ENCODE measurements around the gene FREM2. TPM values are rescaled to one million over a fixed set of nuclear protein-coding genes. Genes with fewer than 3 reads are reported as not detected.

The FREM2 gene
- polyA plus RNA-seq, 12 donors, result 7.3 to 19.9 (median 11.1) TPM; not detected in 1

- DNase-seq, result no peak
Observed at GRCh38 chr13:38685431-38685830, 1.4 kb upstream of the FREM2 start.

DNA sequence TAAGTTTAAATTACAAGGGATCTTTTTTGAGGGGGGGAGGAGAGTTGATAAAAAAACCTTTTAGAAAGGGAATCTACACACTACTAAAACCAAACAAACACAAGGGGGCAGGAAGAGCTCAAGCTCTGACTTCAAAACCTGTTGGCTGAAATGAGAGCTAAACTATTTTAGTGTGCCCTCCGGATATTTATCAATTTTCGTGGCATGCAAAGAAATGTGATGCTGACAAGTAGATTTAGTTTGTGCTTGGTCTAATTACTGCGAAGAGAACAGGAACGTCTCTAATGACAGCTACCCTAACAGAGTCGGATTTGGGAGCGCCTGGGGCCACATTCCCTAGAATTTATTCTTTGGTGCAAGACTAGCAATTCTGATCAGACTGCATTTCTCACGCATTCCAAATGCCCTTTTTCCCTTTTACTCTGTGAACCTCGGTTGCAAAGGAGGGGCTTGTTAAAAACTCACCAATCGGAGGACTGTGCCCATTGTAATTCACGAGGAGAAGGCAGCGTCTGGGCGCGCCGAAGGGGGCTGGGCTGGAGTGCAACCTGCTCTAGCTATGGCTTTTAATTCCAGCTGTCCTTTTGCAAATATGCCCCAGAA is 802 bp upstream of the FREM2 start:
- no peak for DNase-seq

GRCh38 chr13:38687246-38688229 is 661 bp downstream of the FREM2 start:
- no peak for DNase-seq

DNA sequence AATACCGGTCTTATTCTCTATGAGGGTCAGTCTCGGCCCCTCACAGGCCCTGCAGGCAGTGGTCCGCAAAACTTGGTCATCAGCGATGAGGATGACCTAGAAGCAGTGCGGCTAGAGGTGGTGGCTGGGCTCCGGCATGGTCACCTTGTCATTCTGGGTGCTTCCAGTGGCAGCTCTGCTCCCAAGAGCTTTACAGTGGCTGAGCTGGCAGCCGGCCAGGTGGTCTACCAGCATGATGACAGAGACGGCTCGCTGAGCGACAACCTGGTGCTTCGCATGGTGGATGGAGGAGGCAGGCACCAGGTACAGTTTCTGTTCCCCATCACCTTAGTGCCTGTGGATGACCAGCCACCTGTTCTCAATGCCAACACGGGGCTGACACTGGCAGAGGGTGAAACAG is 1.8 kb downstream of the FREM2 start:
- DNase-seq, result no peak

DNA sequence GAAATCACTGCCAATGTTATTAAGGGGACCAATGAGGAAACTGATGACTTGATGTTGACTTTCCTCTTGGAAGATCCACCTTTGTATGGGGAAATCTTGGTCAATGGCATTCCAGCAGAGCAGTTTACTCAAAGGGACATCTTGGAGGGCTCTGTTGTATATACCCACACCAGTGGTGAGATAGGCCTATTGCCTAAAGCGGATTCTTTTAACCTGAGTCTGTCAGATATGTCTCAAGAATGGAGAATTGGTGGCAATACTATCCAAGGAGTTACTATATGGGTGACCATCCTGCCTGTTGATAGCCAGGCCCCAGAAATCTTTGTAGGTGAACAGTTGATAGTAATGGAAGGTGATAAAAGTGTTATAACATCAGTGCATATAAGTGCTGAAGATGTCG is 3.4 kb downstream of the FREM2 start:
- no peak for DNase-seq

DNA sequence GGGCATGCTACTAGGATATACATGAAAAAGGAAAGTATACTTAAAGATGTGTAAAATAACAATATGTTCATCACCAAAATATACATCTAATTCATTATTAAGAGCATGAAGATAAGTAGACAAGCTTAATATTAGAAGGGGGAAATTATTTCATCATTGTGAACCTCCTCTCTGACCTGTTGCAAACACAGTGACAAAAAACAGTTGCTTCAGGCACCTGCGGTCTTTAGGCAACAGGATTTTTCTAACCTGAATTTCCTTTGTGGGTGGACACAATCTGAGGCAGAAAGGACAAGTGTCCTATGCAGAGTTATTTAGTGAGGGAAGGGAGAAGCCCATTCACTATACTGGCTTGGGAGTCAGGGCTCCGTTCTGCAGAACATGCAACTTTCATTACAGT is 6.3 kb downstream of the FREM2 start:
- DNase-seq, result no peak

DNA sequence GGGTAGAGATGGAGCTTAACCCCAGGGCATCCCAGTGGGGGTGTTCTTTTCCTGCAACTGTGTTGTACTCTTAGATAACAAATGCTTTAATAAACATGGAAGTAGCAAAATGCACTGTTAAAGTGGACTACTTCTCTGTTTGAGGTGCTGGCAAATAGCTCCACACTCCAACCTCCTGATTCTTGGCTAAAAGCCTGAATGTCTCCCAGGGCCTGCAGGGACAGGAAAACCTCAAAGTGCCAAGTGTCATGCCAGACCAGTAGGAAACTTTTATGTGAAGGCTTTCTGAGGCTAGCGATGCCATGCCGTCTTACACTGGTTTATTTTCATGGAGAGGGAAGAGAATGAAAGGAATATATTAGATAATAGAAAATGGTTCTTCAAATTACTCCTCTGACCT is 6.8 kb downstream of the FREM2 start:
- no peak for DNase-seq

DNA sequence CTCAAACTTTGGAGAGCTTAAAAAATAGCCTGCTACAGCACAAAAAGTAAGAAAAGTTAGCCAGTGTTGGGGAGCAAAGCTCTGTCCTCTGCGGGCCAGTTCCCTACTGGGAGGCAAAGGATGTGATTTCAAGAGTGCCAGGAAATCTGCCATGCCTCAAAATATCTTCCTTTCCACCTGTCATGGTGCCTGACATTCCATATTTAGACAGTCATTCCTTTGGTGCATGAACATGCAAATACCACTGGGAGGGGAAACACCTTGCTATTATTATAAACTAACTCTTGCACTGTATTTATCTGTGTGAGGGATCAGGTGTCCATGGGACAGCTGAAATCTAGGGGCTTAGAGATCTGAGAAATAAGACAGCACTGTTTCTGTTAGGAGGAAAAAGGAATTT is 10.3 kb downstream of the FREM2 start:
- DNase-seq, result no peak

GRCh38 chr13:38697628-38698333 is 10.9 kb downstream of the FREM2 start:
- DNase-seq, result no peak

GRCh38 chr13:38700051-38700450 is 13.2 kb downstream of the FREM2 start:
- no peak for DNase-seq

GRCh38 chr13:38702669-38703068 is 15.8 kb downstream of the FREM2 start:
- no peak for DNase-seq

- no peak for DNase-seq
Observed at GRCh38 chr13:38703255-38703654, 16.4 kb downstream of the FREM2 start.

DNA sequence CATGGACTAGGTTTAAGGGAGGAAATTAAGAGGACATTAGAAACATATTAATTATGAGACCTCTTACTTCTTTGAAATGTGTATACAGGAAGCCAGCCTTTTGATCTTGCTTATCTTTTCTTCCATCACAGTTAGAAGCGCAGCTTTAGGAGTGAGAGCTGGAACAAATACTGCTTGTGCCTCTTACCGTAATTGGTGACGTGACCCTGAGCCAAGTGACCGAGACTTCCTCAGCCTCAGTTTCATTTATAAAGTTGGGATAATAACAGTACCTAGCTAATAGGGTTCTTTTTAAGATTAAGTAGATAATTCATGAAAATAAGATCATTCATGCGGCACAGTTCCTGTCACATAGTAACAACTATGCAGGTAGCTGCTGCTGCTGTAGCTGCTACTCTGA is 18.5 kb downstream of the FREM2 start:
- DNase-seq, result no peak

- DNase-seq, result no peak
Observed at GRCh38 chr13:38707460-38707859, 20.6 kb downstream of the FREM2 start.

- DNase-seq, result no peak
Observed at GRCh38 chr13:38713046-38713445, 26.2 kb downstream of the FREM2 start.

GRCh38 chr13:38718374-38718773 is 31.5 kb downstream of the FREM2 start:
- no peak for DNase-seq

- no peak for DNase-seq
Observed at GRCh38 chr13:38730332-38730731, 43.5 kb downstream of the FREM2 start.

GRCh38 chr13:38733146-38733545 is 46.3 kb downstream of the FREM2 start:
- DNase-seq, result no peak

DNA sequence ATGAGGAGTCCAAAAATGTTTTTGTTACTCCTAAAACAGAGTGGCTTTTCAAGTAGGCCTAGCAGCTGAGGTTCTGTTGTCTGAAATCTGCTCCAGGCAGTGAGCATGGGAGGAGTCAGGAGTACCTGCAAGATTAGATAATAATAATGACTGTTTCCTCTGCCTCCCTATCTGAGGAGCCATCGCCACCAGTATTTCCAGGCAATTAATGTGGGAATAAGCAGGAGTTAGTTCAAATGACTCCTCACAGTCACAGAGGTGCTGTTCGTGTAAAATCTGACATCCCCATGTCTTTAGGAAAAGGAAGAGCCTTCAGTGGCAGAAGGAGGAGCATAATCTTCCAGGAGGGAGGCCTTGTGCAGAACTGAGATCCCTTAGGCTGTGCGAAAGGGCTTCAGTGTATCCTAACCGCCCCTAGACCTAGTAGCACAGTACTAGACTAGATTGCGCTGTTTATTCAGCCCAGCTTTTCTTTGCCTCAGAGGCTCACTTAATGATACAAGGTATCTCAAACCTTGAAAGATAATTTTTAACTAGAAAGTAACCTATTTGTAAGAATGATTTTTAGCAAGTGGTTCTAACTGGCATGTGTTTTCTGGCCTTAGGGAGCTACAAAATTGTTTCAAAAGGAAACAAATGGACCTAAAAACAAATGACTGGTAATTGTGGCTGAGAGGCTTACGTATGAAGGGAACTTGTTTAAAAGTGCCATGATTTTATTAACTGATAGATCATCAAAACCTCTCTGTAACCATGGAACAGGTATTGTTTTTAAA is 49.0 kb downstream of the FREM2 start:
- no peak for DNase-seq

- DNase-seq, result no peak
Observed at GRCh38 chr13:38743466-38743865, 56.6 kb downstream of the FREM2 start.

DNA sequence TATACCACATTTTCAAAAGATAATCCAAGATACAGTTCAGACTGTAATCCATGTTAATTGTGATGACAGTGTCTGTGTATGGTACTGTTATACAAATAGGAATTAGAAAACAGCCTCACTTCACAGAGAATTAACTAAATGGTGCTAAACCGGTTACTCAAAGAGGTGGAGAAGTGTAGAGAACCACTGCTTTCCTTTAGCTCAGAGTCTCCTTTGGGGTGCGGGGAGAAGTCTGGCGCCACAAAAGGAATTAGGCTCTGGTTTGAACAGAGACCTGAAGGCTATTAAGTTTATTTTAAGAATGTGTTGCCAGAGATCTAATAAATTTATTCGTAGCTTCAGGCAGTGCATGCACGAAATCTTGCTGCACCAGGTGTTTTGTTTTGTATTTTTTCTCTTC is 65.8 kb downstream of the FREM2 start:
- no peak for DNase-seq

GRCh38 chr13:38753878-38754277 is 67.0 kb downstream of the FREM2 start:
- DNase-seq, result no peak

Data from muscle of arm (tissue), 12 donors.